Left lung (tissue), 10 donors: ENCODE results near the gene ZNF524. TPM values are rescaled to one million over a fixed set of nuclear protein-coding genes. Genes with fewer than 3 reads are reported as not detected.

Source experiments
- ATAC-seq: fragments of 200-7000 bp; cut with Tn5 transposase; one replicate; pipeline ENCODE4 v1.9.1; 2020; ENCODE audit warnings: moderate library complexity
- DNase-seq, 4 donors: peaks; one replicate each; pipeline ENCODE4 v3.0.0-alpha.2; 2013 to 2020
- H3K27ac ChIP-seq, 2 donors: fragments of 200-600 bp; sonication (generic) in 1 of 2; one replicate each; pipeline versions ENCODE4 v1.5.0 to v1.8.0; 2020 to 2021
- H3K27me3 ChIP-seq, 2 donors: fragments of 200-600 bp; sonication (generic) in 1 of 2; one replicate each; pipeline versions ENCODE4 v1.5.0 to v1.8.0; 2020 to 2021
- H3K36me3 ChIP-seq, 2 donors: fragments of 200-600 bp; sonication (generic) in 1 of 2; one replicate each; pipeline versions ENCODE4 v1.5.0 to v1.8.0; 2020 to 2021
- H3K4me1 ChIP-seq, 2 donors: fragments of 200-600 bp; one replicate each; pipeline ENCODE4 v1.8.0; 2021
- H3K4me3 ChIP-seq, 2 donors: fragments of 200-600 bp; sonication (generic) in 1 of 2; one replicate each; pipeline versions ENCODE4 v1.5.0 to v1.8.0; 2020 to 2021; ENCODE audit warnings: mild to moderate bottlenecking in 1 of 2
- H3K9me3 ChIP-seq, 2 donors: fragments of 200-600 bp; sonication (generic) in 1 of 2; one replicate each; pipeline versions ENCODE4 v1.5.0 to v1.8.0; 2020 to 2021
- CTCF ChIP-seq, 2 donors: fragments of 200-600 bp; sonication (generic) in 1 of 2; IDR thresholded peaks; one replicate each; pipeline versions ENCODE4 v1.5.0 to v1.8.0; 2021; ENCODE audit warnings: antibody characterized with exemption in 2 of 2
- intact Hi-C, 2 donors: fragments of 100-400 bp; cut with DNase I; formaldehyde crosslinking; loops; one replicate each; pipeline versions ENCODE4 v1.11.2 to v1.14.2; 2022
- polyA plus RNA-seq, 6 donors: library from polyadenylated mRNA; unstranded; fragments of 120-200 nt; gene quantifications; one replicate each; pipeline ENCODE4 v1.2.1, GENCODE V29; 2013; ENCODE audit not compliant: insufficient read length in 6 of 6
- total RNA-seq, 2 donors: library from RNA; stranded (reverse); fragmentation: NEBNext Ultra II Directional; extraction: Animal tissue kit (Norgen Biotek cat#: 25700); gene quantifications; one replicate each; pipeline ENCODE4 v1.2.1, GENCODE V29; 2021
- donor health status: DM: no; HTN: yes; CAD: no.
- donor health status: DM: no; HTN: no; CAD: no.

Gene ZNF524
- total and polyA plus RNA-seq, 8 donors: 4.9 to 22.4 (median 7.8) TPM

- Histone ChIP-seq H3K27ac (peak overlapping the region; percentile 85 to 92), H3K27me3 (peaks cover 0 to 13% of the 10 kb centered on the region in 2 donors), H3K4me1 (peaks cover 9 to 74% of the 10 kb centered on the region in 2 donors), H3K36me3 (peaks cover 0 to 12% of the 10 kb centered on the region in 2 donors), H3K4me3 (peak overlapping the region; percentile 74 to 81), H3K9me3 (no peaks in the 10 kb centered on the region)
- DNase-seq (peak in 1 of 4 donors; percentile 21), ATAC-seq (peak; percentile 0)
- intact Hi-C loops: no loop called here
- no peak for TF ChIP-seq CTCF (IDR thresholded peaks at IDR 0.05)
These were observed 41.5 kb downstream of the ZNF524 start for GRCh38 chr19:55641426-55642152.

GRCh38 chr19:55642153-55643002 lies 42.3 kb downstream of the ZNF524 start:
- Histone ChIP-seq H3K9me3 (no peaks in the 10 kb centered on the region), H3K4me3 (peak overlapping the region; percentile 74 to 81), H3K27me3 (peaks cover 0 to 13% of the 10 kb centered on the region in 2 donors), H3K27ac (peak overlapping the region; percentile 85 to 92), H3K36me3 (peaks cover 0 to 12% of the 10 kb centered on the region in 2 donors), H3K4me1 (peaks cover 13 to 74% of the 10 kb centered on the region in 2 donors)
- no peak for TF ChIP-seq CTCF (IDR thresholded peaks at IDR 0.05)
- intact Hi-C loops: no loop called here
- DNase-seq: peak in 1 of 4 donors; percentile 81
- peak; percentile 2 for ATAC-seq

GRCh38 chr19:55643003-55643886 lies 43.2 kb downstream of the ZNF524 start, which contains the start of gene ZNF581:
Gene ZNF581 (plus strand): TSS chr19:55643649. CDS start chr19:55644572, 923 bp downstream.
- Histone ChIP-seq H3K36me3 (peaks cover 0 to 12% of the 10 kb centered on the region in 2 donors), H3K4me1 (peaks cover 17 to 79% of the 10 kb centered on the region in 2 donors)

DNA sequence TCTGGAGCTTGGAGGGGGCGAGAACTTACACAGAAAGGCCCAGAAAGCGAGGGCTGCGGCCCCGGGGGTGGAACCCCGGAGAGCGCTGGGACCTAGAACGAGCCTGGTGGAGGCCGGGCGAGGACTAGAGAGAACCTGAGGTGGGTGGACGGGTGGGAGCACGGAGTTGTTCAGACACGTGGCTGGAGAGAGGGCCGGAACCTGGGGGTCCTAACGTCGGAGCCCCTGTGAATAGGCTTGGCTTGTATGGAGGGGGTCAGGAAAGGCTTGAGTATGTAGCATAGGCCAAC lies 43.7 kb downstream of the ZNF524 start:
- H3K4me3 ChIP-seq: peak overlapping the region; percentile 74 to 81
- H3K4me1 ChIP-seq: peaks cover 21 to 81% of the 10 kb centered on the region in 2 donors
- no peak for DNase-seq
- ATAC-seq: no peak
- no peak for TF ChIP-seq CTCF (IDR thresholded peaks at IDR 0.05)
- peak overlapping the region; percentile 85 to 92 for H3K27ac ChIP-seq
- no peaks in the 10 kb centered on the region for H3K9me3 ChIP-seq
- intact Hi-C loops: no loop called here
- H3K36me3 ChIP-seq: peaks cover 0 to 12% of the 10 kb centered on the region in 2 donors
- peaks cover 0 to 13% of the 10 kb centered on the region in 2 donors for H3K27me3 ChIP-seq

More at GRCh38 chr19:55643003-55643886, 43.2 kb downstream of the ZNF524 start, which contains the start of gene ZNF581:
- no peak for TF ChIP-seq CTCF (IDR thresholded peaks at IDR 0.05)
- intact Hi-C loops: no loop called here
- H3K27ac ChIP-seq: peak within 1 kb of the TSS; percentile 85 to 92
- ATAC-seq: peak; percentile 58
- no peaks in the 10 kb centered on the region for H3K9me3 ChIP-seq
- peaks cover 0 to 13% of the 10 kb centered on the region in 2 donors for H3K27me3 ChIP-seq
- peak; percentile 59 to 93 (median 70) for DNase-seq
- H3K4me3 ChIP-seq: peak within 1 kb of the TSS; percentile 74 to 81
